ENCODE data around the gene ADAMTSL3.

The ADAMTSL3 gene

GRCh38 chr15:83850015-83850414 is 196.1 kb downstream of the ADAMTSL3 start:
- Histone ChIP-seq H3K4me2 (ENCODE audit: low read depth, low read length, poor library complexity, severe bottlenecking) (no peak overlapping the region), H2AFZ (ENCODE audit: low read length) (no peak overlapping the region), H3K9ac (ENCODE audit: low read depth, low read length, poor library complexity, severe bottlenecking) (no peak overlapping the region), H3K4me3 (ENCODE audit: low read length, poor library complexity, severe bottlenecking) (no peak overlapping the region), H3K79me2 (ENCODE audit: insufficient read depth, low read length) (no peaks in the 10 kb centered on the region), H3K27me3 (ENCODE audit: insufficient read depth, low read length, poor library complexity, severe bottlenecking) (no peaks in the 10 kb centered on the region), H3K4me1 (ENCODE audit: insufficient read depth, low read length, poor library complexity, severe bottlenecking) (no peaks in the 10 kb centered on the region), H3K36me3 (ENCODE audit: insufficient read depth, low read length) (no peaks in the 10 kb centered on the region), H4K20me1 (ENCODE audit: insufficient read depth, low read length, poor library complexity, severe bottlenecking) (no peaks in the 10 kb centered on the region), H3F3A (ENCODE audit: low read depth) (no peaks in the 10 kb centered on the region), H3K9me2 (replicated peaks; ENCODE audit: low read depth, low read length) (no peaks in the 10 kb centered on the region), H3K9me3 (ENCODE audit: insufficient read depth, low read depth, low read length) (no peaks in the 10 kb centered on the region)
- no peak for TF ChIP-seq CTCF (conservative IDR thresholded peaks at IDR 0.05; ENCODE audit: low read length)
- no peak for TF ChIP-seq EZH2phosphoT487 (IDR thresholded peaks at IDR 0.05; ENCODE audit: borderline replicate concordance)

GRCh38 chr15:83850501-83851245 is 196.8 kb downstream of the ADAMTSL3 start:
- H4K20me1 ChIP-seq (ENCODE audit: insufficient read depth, low read length, poor library complexity, severe bottlenecking), result no peaks in the 10 kb centered on the region
- H3K9me2 ChIP-seq (replicated peaks; ENCODE audit: low read depth, low read length), result no peaks in the 10 kb centered on the region
- no peak overlapping the region for H2AFZ ChIP-seq (ENCODE audit: low read length)
- no peak for TF ChIP-seq EZH2phosphoT487 (IDR thresholded peaks at IDR 0.05; ENCODE audit: borderline replicate concordance)
- no peak for TF ChIP-seq CTCF (conservative IDR thresholded peaks at IDR 0.05; ENCODE audit: low read length)
- no peak overlapping the region for H3K4me2 ChIP-seq (ENCODE audit: low read depth, low read length, poor library complexity, severe bottlenecking)
- H3K9ac ChIP-seq (ENCODE audit: low read depth, low read length, poor library complexity, severe bottlenecking), result no peak overlapping the region
- H3K4me1 ChIP-seq (ENCODE audit: insufficient read depth, low read length, poor library complexity, severe bottlenecking), result no peaks in the 10 kb centered on the region
- H3K79me2 ChIP-seq (ENCODE audit: insufficient read depth, low read length), result no peaks in the 10 kb centered on the region
- no peaks in the 10 kb centered on the region for H3K27me3 ChIP-seq (ENCODE audit: insufficient read depth, low read length, poor library complexity, severe bottlenecking)
- H3K36me3 ChIP-seq (ENCODE audit: insufficient read depth, low read length), result no peaks in the 10 kb centered on the region
- no peaks in the 10 kb centered on the region for H3F3A ChIP-seq (ENCODE audit: low read depth)
- H3K9me3 ChIP-seq (ENCODE audit: insufficient read depth, low read depth, low read length), result no peaks in the 10 kb centered on the region
- no peak overlapping the region for H3K4me3 ChIP-seq (ENCODE audit: low read length, poor library complexity, severe bottlenecking)

GRCh38 chr15:83853232-83853631 is 199.3 kb downstream of the ADAMTSL3 start:
- no peaks in the 10 kb centered on the region for H3K4me1 ChIP-seq (ENCODE audit: insufficient read depth, low read length, poor library complexity, severe bottlenecking)
- no peaks in the 10 kb centered on the region for H3K9me3 ChIP-seq (ENCODE audit: insufficient read depth, low read depth, low read length)
- H3K36me3 ChIP-seq (ENCODE audit: insufficient read depth, low read length), result no peaks in the 10 kb centered on the region
- H3K9ac ChIP-seq (ENCODE audit: low read depth, low read length, poor library complexity, severe bottlenecking), result no peak overlapping the region
- TF ChIP-seq CTCF (conservative IDR thresholded peaks at IDR 0.05; ENCODE audit: low read length) (no peak), EZH2phosphoT487 (IDR thresholded peaks at IDR 0.05; ENCODE audit: borderline replicate concordance) (no peak)
- no peaks in the 10 kb centered on the region for H3F3A ChIP-seq (ENCODE audit: low read depth)
- no peak overlapping the region for H3K4me2 ChIP-seq (ENCODE audit: low read depth, low read length, poor library complexity, severe bottlenecking)
- no peaks in the 10 kb centered on the region for H3K27me3 ChIP-seq (ENCODE audit: insufficient read depth, low read length, poor library complexity, severe bottlenecking)
- no peak overlapping the region for H3K4me3 ChIP-seq (ENCODE audit: low read length, poor library complexity, severe bottlenecking)
- H3K9me2 ChIP-seq (replicated peaks; ENCODE audit: low read depth, low read length), result no peaks in the 10 kb centered on the region
- H4K20me1 ChIP-seq (ENCODE audit: insufficient read depth, low read length, poor library complexity, severe bottlenecking), result no peaks in the 10 kb centered on the region
- H2AFZ ChIP-seq (ENCODE audit: low read length), result no peak overlapping the region
- H3K79me2 ChIP-seq (ENCODE audit: insufficient read depth, low read length), result no peaks in the 10 kb centered on the region
